EL (cell line): ENCODE measurements around the gene KHNYN.

Experiments
- DNase-seq: peaks from one replicate; pipeline ENCODE4 v3.0.0-alpha.2; 2016

The KHNYN gene

GRCh38 chr14:24401810-24402702, 27.7 kb upstream of the KHNYN start:
- no peak for DNase-seq

DNA sequence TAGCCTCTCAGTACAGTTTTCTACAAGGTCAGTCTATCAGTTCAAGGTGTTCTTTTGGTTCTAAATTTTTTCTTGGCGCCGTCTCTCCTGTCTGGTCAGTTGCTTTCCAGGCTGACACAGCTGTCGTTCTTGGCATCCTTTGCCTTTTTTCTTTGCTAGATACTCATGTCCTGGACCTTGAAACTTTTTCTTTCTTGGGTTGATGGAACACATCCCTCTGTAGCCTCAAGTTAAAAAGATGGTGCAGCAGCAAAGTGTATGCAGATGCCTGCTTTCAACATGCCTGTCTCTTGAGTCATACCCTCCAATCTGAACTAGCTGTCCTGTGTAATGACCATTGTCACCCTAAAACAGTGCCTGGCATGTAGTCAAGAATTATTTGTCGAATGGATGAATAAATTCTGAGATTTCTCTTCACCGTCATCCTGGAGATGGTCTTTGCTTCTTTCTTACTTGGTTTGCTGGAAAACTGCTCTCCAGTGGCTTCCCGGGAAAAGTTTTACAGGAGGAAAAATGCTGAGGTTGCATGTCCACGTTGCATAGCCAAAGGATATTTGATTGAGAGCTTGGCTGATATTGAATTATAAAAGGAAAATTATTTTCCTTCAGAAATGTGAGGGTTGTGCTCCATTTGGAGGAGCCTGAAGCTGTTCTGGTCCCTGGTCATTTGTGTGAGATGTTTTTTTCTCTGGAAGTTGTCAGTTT, 26.3 kb upstream of the KHNYN start:
- peak; percentile 75 for DNase-seq

DNA sequence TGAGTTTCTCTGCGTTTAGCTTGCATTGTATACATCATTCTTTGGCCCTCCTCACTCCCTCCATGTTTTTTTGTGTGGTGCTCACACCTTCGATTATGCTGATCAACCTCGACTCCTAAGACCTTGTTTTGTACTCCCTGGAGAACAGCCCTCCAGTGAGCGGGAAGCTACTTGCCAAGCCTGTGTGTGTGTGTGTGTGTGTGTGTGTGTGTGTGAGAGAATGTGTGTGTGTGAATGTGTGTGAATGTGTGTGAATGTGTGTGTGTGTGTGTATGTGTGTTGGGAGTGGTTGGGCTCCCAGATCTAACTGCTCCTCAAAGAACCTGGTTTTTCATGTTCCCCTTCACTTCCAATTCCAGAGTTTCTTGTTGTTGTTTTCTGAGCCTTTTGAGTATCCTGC, 24.9 kb upstream of the KHNYN start:
- no peak for DNase-seq

DNA sequence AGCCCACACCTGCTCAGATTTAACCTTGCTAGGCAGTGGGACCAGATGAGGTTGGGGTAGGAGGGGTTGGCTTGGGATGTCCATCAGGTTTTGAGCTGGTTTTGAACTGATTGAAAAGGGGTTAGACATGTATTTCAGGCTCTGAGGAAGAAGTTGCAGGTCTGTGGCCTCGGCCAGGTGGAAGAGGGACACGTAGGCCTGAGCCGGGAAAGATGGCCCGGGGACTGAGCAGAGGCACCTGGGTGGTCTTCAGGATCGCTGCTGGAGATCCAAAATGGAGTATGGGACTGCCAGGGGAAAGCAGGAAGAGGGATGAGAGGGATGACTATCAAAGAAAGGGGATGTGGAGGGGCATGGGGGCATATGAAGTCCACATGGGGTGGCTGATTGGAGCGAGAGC, 23.3 kb upstream of the KHNYN start:
- DNase-seq, result no peak

DNA sequence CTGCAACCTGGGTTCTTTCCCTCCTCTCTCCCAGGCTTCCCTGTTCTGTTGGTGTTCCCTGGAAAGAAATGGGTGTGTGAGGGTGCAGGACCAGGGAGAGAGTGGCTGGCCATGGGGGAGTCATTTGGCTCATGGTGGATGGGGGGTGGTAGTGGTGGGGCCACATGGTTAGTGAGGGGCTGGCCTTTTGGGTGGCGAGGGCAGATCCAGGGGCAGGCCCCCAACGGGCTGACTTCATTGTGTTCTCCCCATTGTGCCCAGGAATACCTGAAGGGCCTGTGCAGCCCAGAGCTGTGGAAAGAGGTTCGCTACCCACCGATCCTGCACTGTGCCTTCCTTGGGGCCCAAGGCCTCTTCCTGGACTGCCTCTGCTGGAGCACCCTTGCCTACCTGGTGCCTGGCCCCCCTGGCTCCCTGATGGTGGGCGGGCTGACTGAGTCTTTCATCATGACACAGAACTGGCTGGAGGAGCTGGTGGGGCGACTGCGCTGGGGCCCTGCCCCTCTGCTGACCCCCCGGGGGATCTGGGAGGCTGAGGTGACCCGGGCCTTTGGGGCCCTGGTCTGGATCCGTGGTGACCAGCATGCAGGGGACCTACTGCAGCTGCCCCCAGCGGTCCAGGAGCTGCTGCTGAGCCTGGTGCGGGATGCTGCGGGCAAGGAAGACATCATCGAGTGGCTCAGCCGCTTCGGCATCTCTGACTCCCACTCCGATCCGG, 22.0 kb upstream of the KHNYN start:
- no peak for DNase-seq

DNA sequence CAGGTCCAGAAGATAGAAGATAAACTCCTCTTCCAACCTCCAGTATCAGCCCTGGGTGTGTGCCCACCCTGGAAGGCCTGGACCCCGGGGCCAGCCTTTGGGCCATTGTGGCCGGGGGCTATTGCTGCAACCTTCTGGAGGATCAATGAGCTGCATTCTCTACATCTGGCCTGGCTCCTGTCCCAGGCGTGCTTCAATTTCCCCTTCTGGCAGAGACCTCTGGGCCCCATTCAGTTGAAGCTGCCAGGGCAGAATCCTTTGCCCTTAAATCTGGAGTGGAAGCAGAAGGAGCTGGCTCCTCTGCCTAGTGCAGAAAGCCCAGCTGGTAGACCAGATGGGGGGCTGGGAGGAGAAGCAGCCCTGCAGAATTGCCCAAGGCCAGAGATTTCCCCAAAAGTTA, 21.0 kb upstream of the KHNYN start:
- DNase-seq, result no peak

GRCh38 chr14:24409192-24409591, 20.6 kb upstream of the KHNYN start:
- DNase-seq, result no peak

- DNase-seq, result no peak
These were observed 19.8 kb upstream of the KHNYN start for GRCh38 chr14:24409956-24410355.

- peak; percentile 57 for DNase-seq
These were observed 18.0 kb upstream of the KHNYN start for GRCh38 chr14:24411443-24412389.

DNA sequence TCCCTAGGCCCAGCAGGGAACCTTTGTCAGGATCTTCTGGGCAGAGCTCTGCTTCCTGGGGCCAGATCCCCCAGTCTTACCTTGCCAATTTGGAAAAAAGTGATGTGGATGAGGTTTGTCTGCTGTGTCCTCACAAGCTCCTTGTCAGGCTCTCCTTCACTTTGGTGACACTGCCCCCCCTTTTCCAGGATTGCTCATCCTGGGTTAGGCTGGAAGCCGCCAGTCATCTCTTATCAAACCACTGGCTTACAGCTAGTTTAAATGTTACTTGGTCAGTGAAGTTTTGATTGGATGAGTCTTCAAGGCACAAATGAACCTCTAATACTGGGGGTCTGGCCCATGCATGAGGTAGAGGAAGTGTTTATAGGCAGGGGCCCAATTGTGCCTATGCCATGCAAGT, 15.7 kb upstream of the KHNYN start:
- DNase-seq, result no peak

DNA sequence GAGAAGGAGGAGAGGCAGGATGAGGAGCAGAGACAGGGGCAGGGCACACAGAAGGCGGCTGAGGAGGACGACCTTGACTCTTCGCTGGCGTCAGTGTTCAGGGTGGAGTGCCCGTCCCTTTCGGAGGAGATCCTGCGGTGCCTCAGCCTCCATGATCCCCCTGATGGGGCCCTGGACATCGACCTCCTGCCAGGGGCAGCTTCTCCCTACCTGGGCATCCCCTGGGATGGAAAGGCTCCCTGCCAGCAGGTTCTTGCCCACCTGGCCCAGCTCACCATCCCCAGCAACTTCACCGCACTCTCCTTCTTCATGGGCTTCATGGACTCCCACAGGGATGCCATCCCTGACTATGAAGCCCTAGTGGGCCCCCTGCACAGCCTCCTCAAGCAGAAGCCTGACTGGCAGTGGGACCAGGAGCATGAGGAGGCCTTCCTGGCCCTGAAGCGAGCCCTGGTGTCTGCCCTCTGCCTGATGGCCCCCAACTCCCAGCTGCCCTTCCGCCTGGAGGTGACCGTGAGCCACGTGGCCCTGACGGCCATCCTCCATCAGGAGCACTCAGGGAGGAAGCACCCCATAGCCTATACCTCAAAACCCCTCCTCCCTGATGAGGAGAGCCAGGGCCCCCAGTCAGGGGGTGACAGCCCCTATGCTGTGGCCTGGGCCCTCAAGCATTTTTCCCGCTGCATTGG, 14.9 kb upstream of the KHNYN start:
- no peak for DNase-seq

- DNase-seq, result no peak
These were observed 14.1 kb upstream of the KHNYN start for GRCh38 chr14:24415421-24416253.

DNA sequence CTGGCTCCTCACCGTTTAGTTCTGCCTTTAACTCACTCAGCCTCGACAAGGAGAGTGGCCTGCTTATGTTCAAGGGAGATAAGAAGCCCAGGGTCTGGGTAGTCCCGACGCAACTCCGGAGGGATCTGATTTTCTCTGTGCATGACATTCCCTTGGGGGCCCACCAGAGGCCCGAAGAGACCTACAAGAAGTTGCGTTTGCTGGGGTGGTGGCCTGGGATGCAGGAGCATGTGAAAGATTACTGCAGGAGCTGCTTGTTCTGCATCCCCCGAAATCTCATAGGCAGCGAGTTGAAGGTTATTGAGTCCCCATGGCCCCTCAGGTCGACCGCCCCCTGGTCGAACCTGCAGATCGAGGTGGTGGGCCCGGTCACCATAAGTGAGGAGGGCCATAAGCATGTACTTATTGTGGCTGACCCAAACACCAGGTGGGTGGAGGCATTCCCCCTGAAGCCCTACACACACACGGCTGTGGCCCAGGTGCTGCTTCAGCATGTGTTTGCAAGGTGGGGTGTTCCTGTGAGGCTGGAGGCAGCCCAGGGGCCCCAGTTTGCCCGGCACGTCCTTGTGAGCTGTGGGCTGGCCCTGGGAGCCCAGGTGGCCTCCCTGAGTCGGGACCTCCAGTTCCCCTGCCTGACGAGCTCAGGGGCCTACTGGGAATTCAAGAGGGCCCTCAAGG, 13.4 kb upstream of the KHNYN start:
- DNase-seq, result no peak

GRCh38 chr14:24416932-24417619, 12.7 kb upstream of the KHNYN start:
- no peak for DNase-seq

GRCh38 chr14:24417832-24418491, 11.8 kb upstream of the KHNYN start:
- no peak for DNase-seq

GRCh38 chr14:24418492-24418873, 11.3 kb upstream of the KHNYN start:
- no peak for DNase-seq

DNA sequence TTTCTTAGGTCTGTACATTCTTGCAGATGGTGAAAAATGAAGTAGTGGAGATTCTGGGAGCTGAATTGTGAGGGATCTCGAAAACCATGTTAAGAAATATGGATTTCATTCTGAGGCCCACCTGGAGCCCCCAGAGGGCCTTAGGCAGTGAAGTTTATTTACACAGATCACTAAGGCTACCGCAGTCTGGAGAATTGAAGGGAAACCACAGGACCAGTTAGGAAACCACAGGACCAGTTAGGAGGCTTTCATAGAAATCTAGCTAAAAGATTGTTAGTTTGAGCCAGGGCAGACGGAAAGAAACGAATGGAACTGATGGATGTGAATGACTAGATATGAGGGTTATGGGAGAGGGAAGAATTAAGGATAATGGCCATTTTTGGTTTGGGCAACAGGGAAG, 7.5 kb upstream of the KHNYN start:
- no peak for DNase-seq

DNA sequence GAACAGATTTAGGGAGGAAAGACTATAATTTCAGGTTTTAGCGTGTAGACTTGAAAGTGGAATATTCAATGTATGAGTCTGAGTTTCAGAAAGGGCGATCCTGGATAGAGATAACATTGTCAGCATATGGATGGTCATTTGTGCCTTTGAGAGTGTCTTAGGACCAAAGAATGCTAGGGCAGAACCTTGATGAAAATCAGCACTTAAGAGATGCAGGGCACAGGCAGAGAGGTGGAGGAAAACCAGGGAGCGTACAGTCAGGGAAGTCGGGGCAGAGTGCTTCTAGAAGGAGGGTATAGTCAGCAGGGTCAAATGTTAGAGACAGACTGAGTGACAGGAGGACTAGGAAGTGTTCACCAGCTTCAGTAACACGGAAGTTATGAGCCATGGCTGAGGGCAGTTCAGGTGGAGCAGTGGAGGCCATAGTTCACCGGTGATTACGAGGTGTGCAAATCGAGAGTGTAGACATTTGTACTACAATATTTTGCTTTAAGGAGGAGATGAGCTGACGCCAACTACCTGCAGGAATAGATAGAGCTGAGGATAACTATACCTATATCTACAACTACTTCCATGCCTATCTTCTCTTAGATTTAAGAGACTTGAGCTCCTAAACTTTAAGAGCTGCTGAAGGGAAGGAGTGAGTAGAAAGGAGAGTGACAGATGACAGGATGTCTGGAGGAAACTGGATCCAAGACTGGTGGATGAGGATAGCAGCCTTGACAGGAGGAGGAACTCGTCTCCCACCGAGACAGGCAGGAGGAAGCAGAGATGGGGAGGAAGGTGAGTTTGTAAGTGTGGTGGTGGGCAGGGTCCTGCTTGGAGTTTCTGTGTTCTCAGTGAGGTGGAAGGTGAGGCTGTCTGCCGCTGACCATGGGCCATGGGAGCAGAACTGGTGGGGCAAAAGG, 6.8 kb upstream of the KHNYN start:
- DNase-seq, result no peak
